Measurements from ENCODE around the gene EFCC1. TPM values are rescaled to one million over a fixed set of nuclear protein-coding genes. Genes with fewer than 3 reads are reported as not detected.
"Not testable (repeated sequence)": the region's sequence is repeated elsewhere in the genome, so short reads cannot be mapped to it uniquely, and the experiment has no call there.

The EFCC1 gene
- total RNA-seq, 2 experiments from 2014 or later: 0.13 to 0.21 TPM

DNA sequence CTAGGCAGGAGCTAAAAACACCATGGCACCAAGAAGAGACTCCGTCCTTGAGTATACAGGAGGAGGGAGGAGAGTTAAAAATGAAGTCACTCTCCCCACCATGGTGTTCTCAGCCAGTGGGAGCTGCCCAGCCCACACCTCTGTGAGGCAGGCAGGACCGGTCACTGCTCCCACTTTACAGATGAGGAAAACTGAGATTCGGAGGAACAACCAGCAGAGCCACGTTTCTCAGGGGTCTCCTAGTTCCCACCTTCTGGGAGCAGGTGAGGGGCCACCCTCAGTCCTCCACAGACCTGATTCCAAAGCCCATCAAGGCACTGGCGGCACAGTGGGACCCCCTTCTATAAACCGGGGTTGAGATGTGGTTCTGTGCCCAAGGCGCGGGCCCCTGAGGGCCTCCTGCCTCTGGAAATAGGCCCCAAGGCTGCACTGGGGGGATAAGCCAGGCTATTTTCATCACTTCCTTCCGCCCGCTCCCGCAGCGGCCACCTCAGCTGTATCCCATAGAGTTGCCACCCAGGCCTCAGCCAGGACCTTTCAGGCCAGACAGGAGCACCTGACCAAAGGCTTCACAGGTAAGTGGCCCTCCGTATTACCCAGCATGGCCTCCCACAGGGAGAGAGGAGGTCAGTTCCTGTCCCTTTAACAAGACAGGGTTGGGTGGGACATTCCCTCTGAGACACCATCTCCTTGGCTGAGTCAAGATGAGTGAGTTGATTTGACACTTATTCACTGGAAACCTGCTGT, 59.3 kb downstream of the EFCC1 start, which contains the start of gene GP9:
Gene GP9, plus strand, starts transcription at position 504 of the 747 bp plus-strand sequence. CDS start 961 bp downstream, outside the sequence.
- Mint-ChIP-seq H3K27ac (no peak within 1 kb of the TSS), H3K4me1 (ENCODE audit: low read depth) (peaks cover 6% of the 10 kb centered on the region), H3K4me3 (no peak within 1 kb of the TSS), H3K36me3 (ENCODE audit: low read depth) (no peaks in the 10 kb centered on the region), H3K9me3 (ENCODE audit: insufficient read depth) (no peaks in the 10 kb centered on the region), H3K27me3 (ENCODE audit: low read depth) (peaks cover 7% of the 10 kb centered on the region)
- CTCF ChIA-PET: interaction anchor here (1.2 kb wide), 1 partner anchor 34 kb away, joined by 3 read pairs; no protein-coding TSS in a partner anchor
- POLR2A ChIA-PET: no interaction called here
- ATAC-seq: no peak
- DNase-seq: no peak

DNA sequence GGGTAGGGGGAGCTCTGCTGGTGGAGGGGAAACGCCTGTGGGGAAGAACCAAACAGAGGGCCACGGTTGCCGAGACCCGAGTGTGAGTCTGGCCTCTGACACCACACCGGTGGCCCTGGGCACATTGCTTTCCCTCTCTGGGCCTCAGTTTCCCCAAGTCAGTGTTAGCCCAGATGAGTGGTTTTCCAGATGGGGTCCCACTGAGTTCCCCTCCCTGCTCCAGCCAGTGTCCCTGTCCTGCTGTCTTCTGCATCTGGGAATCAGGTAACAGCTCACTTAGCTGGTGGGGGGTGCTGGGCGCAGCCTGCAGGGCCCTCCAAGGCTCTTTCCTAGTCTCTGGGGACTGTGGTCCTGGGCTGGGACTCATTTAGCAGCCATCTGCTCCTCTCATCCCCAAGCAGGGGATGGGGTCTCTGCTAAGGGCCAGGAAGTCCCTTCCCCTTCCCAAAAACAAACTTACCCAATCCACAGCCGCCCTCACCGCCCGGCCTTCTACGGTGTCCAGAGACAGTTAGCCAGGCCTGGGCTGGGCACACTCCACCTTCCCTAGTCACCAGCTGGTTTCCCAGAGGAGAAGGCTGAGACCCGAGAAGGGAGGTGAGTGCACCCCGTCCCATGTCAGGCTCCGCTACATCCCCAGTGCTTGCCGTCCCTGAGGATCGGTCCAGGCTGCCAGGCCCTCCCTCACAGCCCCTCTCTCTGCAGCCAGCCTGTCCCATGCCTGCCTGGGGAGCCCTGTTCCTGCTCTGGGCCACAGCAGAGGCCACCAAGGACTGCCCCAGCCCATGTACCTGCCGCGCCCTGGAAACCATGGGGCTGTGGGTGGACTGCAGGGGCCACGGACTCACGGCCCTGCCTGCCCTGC, 60.2 kb downstream of the EFCC1 start:
- ChIA-PET CTCF (no interaction called here), POLR2A (no interaction called here)
- DNase-seq (no peak), ATAC-seq (no peak)
- Mint-ChIP-seq H3K27ac (no peak overlapping the region), H3K4me3 (no peak overlapping the region), H3K36me3 (ENCODE audit: low read depth) (no peaks in the 10 kb centered on the region), H3K27me3 (ENCODE audit: low read depth) (peaks cover 7% of the 10 kb centered on the region), H3K4me1 (ENCODE audit: low read depth) (peaks cover 6% of the 10 kb centered on the region), H3K9me3 (ENCODE audit: insufficient read depth) (no peaks in the 10 kb centered on the region)

DNA sequence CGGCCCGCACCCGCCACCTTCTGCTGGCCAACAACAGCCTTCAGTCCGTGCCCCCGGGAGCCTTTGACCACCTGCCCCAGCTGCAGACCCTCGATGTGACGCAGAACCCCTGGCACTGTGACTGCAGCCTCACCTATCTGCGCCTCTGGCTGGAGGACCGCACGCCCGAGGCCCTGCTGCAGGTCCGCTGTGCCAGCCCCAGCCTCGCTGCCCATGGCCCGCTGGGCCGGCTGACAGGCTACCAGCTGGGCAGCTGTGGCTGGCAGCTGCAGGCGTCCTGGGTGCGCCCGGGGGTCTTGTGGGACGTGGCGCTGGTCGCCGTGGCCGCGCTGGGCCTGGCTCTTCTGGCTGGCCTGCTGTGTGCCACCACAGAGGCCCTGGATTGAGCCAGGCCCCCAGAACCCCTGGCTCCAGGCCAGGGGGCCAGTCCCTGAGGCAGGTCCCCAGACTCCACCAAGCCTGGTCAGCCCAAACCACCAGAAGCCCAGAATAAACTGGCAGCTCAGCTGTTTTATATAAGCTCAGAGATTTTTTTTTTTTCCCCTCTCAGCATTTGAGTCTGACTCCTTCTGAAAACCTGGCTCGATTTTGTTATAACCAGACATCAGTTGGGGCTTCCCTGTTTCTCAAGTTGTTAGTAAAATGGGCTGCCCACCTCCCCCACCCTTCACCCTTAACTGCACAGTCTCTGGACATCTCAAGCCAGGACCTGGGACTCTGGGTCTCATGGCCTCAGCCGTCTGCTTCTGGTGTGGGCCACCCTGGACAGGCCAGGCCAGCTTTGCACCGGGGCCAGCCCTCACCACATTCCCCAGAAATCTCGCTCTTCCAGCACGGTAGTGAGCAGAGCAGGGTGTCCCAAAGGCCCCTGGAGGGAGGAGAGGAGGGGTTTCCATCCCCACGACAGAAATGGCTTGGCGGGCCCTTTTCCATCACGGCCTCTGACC, 61.1 kb downstream of the EFCC1 start:
- H3K9me3 Mint-ChIP-seq (ENCODE audit: insufficient read depth): no peaks in the 10 kb centered on the region
- ATAC-seq: no peak
- no peaks in the 10 kb centered on the region for H3K36me3 Mint-ChIP-seq (ENCODE audit: low read depth)
- ChIA-PET CTCF (interaction anchor here (8.8 kb wide), 1 partner anchor 10 kb away, joined by 116 read pairs; no protein-coding TSS in a partner anchor), POLR2A (interaction anchor here (0.7 kb wide), 1 partner anchor 9 kb away, joined by 4 read pairs; no protein-coding TSS in a partner anchor)
- no peak for DNase-seq
- H3K27ac Mint-ChIP-seq: no peak overlapping the region
- peaks cover 6% of the 10 kb centered on the region for H3K4me1 Mint-ChIP-seq (ENCODE audit: low read depth)
- H3K4me3 Mint-ChIP-seq: no peak overlapping the region
- H3K27me3 Mint-ChIP-seq (ENCODE audit: low read depth): peaks cover 3% of the 10 kb centered on the region

DNA sequence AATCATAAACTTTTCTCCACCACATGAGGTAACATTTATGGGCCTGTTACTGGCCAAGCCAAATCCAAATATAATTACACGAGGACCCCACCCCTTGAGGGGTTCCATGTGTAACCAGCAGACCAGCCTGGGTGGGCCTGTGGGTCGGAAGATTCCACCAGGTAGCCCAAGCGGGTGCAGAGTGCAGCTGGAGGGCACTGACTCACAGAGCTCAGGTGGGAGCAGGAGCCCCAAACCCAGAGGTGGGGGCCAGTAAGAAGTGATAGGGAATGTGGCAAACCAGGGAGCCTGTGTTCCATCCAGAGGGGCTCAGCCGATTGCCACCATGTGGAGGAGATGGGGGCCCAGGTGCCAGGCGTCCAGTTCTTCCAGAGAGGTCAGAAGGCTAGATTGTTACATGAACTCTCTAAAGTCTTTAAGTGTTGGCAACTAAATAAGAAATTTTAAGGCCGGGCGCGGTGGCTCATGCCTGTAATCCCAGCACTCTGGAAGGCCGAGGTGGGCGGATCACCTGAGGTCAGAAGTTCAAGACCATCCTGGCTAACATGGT, 62.1 kb downstream of the EFCC1 start:
- Mint-ChIP-seq H3K27ac (no peak overlapping the region), H3K4me3 (no peak overlapping the region), H3K36me3 (ENCODE audit: low read depth) (peaks cover 2% of the 10 kb centered on the region), H3K9me3 (ENCODE audit: insufficient read depth) (no peaks in the 10 kb centered on the region), H3K27me3 (ENCODE audit: low read depth) (peaks cover 2% of the 10 kb centered on the region), H3K4me1 (ENCODE audit: low read depth) (peaks cover 12% of the 10 kb centered on the region)
- CTCF ChIA-PET: interaction anchor here (8.8 kb wide), 1 partner anchor 11 kb away, joined by 116 read pairs; no protein-coding TSS in a partner anchor
- no peak for ATAC-seq
- no peak for DNase-seq
- POLR2A ChIA-PET: no interaction called here

DNA sequence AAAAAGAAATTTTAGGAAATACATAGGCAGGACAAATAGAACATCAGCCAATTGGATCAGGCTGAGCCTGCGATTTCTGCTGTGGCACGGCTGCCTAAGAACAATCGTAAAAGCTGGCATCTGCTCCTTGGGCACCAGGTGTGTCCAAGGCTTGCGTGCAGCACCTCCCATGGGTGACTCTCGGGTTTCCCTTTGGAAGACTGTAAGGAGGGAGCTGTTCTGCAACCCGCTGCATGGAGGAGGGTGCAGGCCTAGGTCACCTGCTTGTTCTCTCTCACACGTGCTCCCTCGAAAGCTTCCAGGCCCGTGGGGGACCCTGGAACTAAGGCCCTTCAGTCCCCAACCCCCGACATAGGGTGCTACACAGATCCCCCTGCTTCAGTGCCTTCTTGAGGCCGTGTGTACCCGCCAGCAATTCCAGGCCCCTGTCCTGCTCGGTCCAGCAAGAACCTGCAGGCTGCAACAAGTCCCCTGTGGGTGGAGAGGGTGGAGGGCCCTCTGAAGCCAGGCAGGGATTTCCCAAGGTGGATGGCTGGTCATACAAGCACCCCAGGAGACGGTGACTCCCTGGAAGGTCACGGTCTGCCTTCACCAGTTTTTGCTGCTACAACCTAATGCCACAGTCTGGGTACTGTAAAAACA, 62.9 kb downstream of the EFCC1 start:
- H3K4me1 Mint-ChIP-seq (ENCODE audit: low read depth): peaks cover 8% of the 10 kb centered on the region
- H3K36me3 Mint-ChIP-seq (ENCODE audit: low read depth): peaks cover 2% of the 10 kb centered on the region
- ChIA-PET POLR2A (no interaction called here), CTCF (interaction anchor here (0.6 to 8.8 kb wide), 2 partner anchors 12 to 181 kb away, joined by 3 to 116 read pairs; no protein-coding TSS in a partner anchor)
- no peaks in the 10 kb centered on the region for H3K9me3 Mint-ChIP-seq (ENCODE audit: insufficient read depth)
- DNase-seq (no peak), ATAC-seq (no peak)
- H3K27ac Mint-ChIP-seq: no peak overlapping the region
- H3K27me3 Mint-ChIP-seq (ENCODE audit: low read depth): peaks cover 2% of the 10 kb centered on the region
- no peak overlapping the region for H3K4me3 Mint-ChIP-seq

DNA sequence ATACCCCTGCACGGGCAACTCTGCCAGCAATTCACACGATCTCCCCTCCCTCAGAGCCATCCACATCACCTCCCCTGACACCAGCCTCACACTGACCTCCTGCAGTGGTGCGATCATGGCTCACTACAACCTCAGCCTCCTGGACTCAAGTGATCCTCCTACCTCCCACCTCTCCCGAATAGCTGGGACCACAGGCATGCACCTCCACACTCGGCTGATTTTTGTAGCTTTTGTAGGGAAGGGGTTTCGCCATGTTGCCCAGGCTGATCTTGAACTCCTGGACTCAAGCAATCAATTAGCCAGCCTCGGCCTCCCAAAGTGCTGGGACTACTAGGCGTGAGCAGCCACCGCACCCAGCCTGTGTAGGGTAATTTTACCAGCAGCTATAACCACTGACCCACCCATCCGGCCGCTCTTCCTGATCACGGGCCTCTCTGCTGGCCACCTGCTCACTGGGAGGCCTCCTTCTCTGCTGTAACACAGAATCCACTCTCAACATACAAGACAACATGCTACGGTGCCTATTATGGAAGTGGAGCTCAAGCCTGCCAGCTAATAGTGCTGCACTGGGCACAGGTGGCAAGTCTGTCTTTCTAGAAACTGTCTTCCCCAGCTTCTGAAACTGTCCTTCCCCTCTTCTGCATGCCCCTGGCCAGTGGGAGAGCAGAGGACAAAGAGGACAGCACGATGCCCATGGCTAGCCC, 64.1 kb downstream of the EFCC1 start:
- H3K36me3 Mint-ChIP-seq (ENCODE audit: low read depth): peaks cover 7% of the 10 kb centered on the region
- no peak overlapping the region for H3K4me3 Mint-ChIP-seq
- H3K27me3 Mint-ChIP-seq (ENCODE audit: low read depth): peaks cover 2% of the 10 kb centered on the region
- no peak for ATAC-seq
- no peak overlapping the region for H3K27ac Mint-ChIP-seq
- ChIA-PET POLR2A (interaction anchor here (6.3 kb wide), 1 partner anchor 54 kb away, joined by 55 read pairs; the partner anchor contains the start of gene RAB43), CTCF (interaction anchor here (8.8 kb wide), 1 partner anchor 13 kb away, joined by 116 read pairs; no protein-coding TSS in a partner anchor)
- peaks cover 20% of the 10 kb centered on the region for H3K4me1 Mint-ChIP-seq (ENCODE audit: low read depth)
- DNase-seq: no peak
- H3K9me3 Mint-ChIP-seq (ENCODE audit: insufficient read depth): peaks cover 7% of the 10 kb centered on the region

DNA sequence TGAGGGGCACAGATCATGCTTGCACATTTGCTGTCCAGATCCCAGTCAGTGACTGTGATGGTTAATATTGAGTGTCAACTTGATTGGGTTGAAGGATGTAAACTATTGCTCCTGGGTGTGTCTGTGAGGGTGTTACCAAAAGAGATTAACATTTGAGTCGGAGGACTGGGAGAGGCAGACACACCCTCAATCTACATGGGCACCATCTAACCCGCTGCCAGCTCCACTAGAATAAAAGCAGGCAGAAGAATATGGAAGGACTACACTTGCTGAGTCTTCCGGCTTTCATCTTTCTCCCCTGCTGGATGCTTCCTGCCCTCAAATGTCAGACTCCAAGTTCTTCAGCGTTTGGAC, 64.6 kb downstream of the EFCC1 start:
- H3K27me3 Mint-ChIP-seq (ENCODE audit: low read depth): peaks cover 2% of the 10 kb centered on the region

DNA sequence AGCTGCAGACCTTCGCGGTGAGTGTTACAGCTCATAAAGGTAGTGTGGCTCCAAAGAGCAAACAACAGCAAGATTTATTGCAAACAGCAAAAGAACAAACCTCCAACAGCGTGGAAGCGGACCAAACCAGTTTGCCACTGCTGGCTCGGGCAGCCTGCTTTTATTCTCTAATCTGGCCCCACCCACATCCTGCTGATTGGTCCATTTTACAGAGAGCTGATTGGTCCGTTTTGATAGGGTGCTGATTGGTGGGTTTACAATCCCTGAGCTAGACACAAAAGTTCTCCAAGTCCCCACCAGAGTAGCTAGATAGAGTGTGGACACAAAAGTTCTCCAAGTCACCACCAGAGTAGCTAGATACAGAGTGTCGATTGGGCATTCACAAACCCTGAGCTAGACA, 66.6 kb downstream of the EFCC1 start:
- DNase-seq: peak; percentile 44
- H3K27ac Mint-ChIP-seq: peak overlapping the region; percentile 39
- peak overlapping the region; percentile 31 for H3K4me3 Mint-ChIP-seq
- not testable (repeated sequence) for H3K9me3 Mint-ChIP-seq (ENCODE audit: insufficient read depth); H3K27me3 Mint-ChIP-seq (ENCODE audit: low read depth); H3K36me3 Mint-ChIP-seq (ENCODE audit: low read depth)
- ChIA-PET CTCF (interaction anchor here (1.3 to 8.8 kb wide), 8 partner anchors 15 to 97 kb away, joined by 4 to 116 read pairs (median 13); partner anchors contain the start of gene RAB43), POLR2A (interaction anchor here (1.1 to 6.3 kb wide), 5 partner anchors 14 to 249 kb away, joined by 3 to 55 read pairs (median 9); partner anchors contain the start of gene RAB43)
- ATAC-seq: peak; percentile 16
- H3K4me1 Mint-ChIP-seq (ENCODE audit: low read depth): peaks cover 25% of the 10 kb centered on the region

More for the DNA sequence above, 64.6 kb downstream of the EFCC1 start:
- DNase-seq (no peak), ATAC-seq (no peak)
- Mint-ChIP-seq H3K4me1 (ENCODE audit: low read depth) (peaks cover 25% of the 10 kb centered on the region), H3K27ac (no peak overlapping the region), H3K4me3 (no peak overlapping the region), H3K36me3 (ENCODE audit: low read depth) (peaks cover 7% of the 10 kb centered on the region), H3K9me3 (ENCODE audit: insufficient read depth) (peaks cover 7% of the 10 kb centered on the region)
- CTCF ChIA-PET: interaction anchor here (8.8 kb wide), 1 partner anchor 13 kb away, joined by 116 read pairs; no protein-coding TSS in a partner anchor
- POLR2A ChIA-PET: interaction anchor here (6.3 kb wide), 1 partner anchor 53 kb away, joined by 55 read pairs; the partner anchor contains the start of gene RAB43

DNA sequence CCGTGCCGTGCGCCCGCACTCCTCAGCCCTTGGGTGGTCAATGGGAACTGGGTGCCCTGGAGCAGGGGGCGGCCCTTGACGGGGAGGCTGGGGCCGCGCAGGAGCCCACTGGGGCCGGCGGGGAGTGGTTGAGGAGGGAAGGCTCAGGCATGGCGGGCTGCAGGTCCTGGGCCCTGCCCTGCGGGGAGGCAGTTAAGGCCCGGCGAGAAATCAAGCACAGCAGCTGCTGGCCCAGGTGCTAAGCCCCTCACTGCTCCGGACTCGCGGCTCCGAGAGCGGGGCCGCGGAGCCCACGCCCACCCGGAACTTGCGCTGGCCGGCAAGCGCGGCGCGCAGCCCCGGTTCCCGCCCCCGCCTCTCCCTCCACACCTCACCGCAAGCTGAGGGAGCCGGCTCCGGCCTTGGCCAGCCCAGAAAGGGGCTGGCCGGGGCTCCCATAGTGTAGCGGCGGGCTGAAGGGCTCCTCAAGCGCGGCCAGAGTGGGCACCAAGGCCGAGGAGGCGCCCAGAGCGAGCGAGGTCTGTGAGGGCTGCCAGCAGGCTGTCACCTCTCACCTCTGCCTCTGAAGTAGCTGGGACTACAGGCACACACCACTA, 67.3 kb downstream of the EFCC1 start:
- CTCF ChIA-PET: interaction anchor here (0.8 to 8.8 kb wide), 12 partner anchors 16 to 248 kb away, joined by 3 to 116 read pairs (median 10); partner anchors contain the start of gene RAB43
- POLR2A ChIA-PET: interaction anchor here (0.8 to 6.3 kb wide), 10 partner anchors 15 to 248 kb away, joined by 3 to 55 read pairs (median 4); partner anchors contain the start of gene RAB43

More for the DNA sequence above, 67.3 kb downstream of the EFCC1 start:
- DNase-seq: peak; percentile 30
- H3K9me3 Mint-ChIP-seq (ENCODE audit: insufficient read depth): peaks cover 7% of the 10 kb centered on the region
- peaks cover 25% of the 10 kb centered on the region for H3K4me1 Mint-ChIP-seq (ENCODE audit: low read depth)
- H3K27ac Mint-ChIP-seq: peak overlapping the region; percentile 39
- H3K4me3 Mint-ChIP-seq: peak overlapping the region; percentile 58
- ATAC-seq: peak; percentile 77
- peaks cover 7% of the 10 kb centered on the region for H3K36me3 Mint-ChIP-seq (ENCODE audit: low read depth)
- peaks cover 2% of the 10 kb centered on the region for H3K27me3 Mint-ChIP-seq (ENCODE audit: low read depth)
